Caco-2 (cell line): Measurements from ENCODE around the gene ETFA. TPM values are rescaled to one million over a fixed set of nuclear protein-coding genes. Genes with fewer than 3 reads are reported as not detected.

ENCODE experiments used
- BruUV-seq: library from RNA; stranded (reverse); fragments of 400-500 nt; replicated peaks from 2 replicates; lab custom pipeline; 2021; lab: Mats Ljungman, UMichigan
- CTCF ChIA-PET: fragments of 300-600 bp; sonication (Branson Sonifier 250); formaldehyde crosslinking; loops from one replicate; lab custom pipeline; 2022; ENCODE audit warnings: antibody characterized with exemption; lab: Charles Lee
- POLR2A ChIA-PET: fragments of 300-600 bp; sonication (Branson Sonifier 250); formaldehyde crosslinking; loops from one replicate; lab custom pipeline; 2022; ENCODE audit warnings: antibody characterized with exemption; lab: Charles Lee
- DNase-seq, 2 experiments: peaks; one replicate each; pipeline versions ENCODE4 v3.0.0 to v3.0.0-alpha.2; 2020 to 2022
- H3K27me3 ChIP-seq: replicated peaks from 2 replicates; pipeline ENCODE4 v1.6.0; 2011; ENCODE audit warnings: low read length; ENCODE audit not compliant: control insufficient read depth, insufficient read depth
- H3K36me3 ChIP-seq: 2 replicates; pipeline ENCODE4 v1.5.1; 2011; ENCODE audit warnings: low read length; ENCODE audit not compliant: control insufficient read depth, insufficient read depth
- H3K4me1 ChIP-seq: fragments of 250-450 bp; sonication (Bioruptor Pico); 2 replicates; pipeline ENCODE4 v1.5.1; 2020; ENCODE audit warnings: mild to moderate bottlenecking
- H3K4me3 ChIP-seq: 2 replicates; pipeline ENCODE4 v1.5.1; 2011; ENCODE audit warnings: low read depth, mild to moderate bottlenecking, control low read depth, low read length
- H3K9me3 ChIP-seq: fragments of 250-450 bp; sonication (Bioruptor Pico); 2 replicates; pipeline ENCODE4 v1.5.1; 2020; ENCODE audit warnings: mild to moderate bottlenecking, moderate library complexity
- H3K27ac Mint-ChIP-seq: one replicate; pipeline ENCODE4 v1.8.0; 2022; ENCODE audit warnings: mixed read lengths; ENCODE audit not compliant: unreplicated experiment
- H3K27me3 Mint-ChIP-seq: one replicate; pipeline ENCODE4 v1.8.0; 2022; ENCODE audit warnings: mixed read lengths; ENCODE audit not compliant: insufficient read depth, unreplicated experiment
- H3K36me3 Mint-ChIP-seq: one replicate; pipeline ENCODE4 v1.8.0; 2022; ENCODE audit warnings: mild to moderate bottlenecking, mixed read lengths; ENCODE audit not compliant: insufficient read depth, unreplicated experiment
- H3K4me1 Mint-ChIP-seq: one replicate; pipeline ENCODE4 v1.8.0; 2022; ENCODE audit warnings: low read depth, mixed read lengths; ENCODE audit not compliant: unreplicated experiment
- H3K4me3 Mint-ChIP-seq: one replicate; pipeline ENCODE4 v1.8.0; 2022; ENCODE audit warnings: mild to moderate bottlenecking, moderate library complexity, mixed read lengths; ENCODE audit not compliant: unreplicated experiment
- H3K9me3 Mint-ChIP-seq: one replicate; pipeline ENCODE4 v1.8.0; 2022; ENCODE audit warnings: mixed read lengths; ENCODE audit not compliant: unreplicated experiment
- CTCF ChIP-seq, 2 experiments: fragments of 200-600 bp in 1 of 2; IDR thresholded peaks; 1 replicate in 1 of 2; 2 replicates in 1 of 2; pipeline versions ENCODE4 v1.5.1 to v1.8.0; 2011 to 2022; ENCODE audit warnings: antibody characterized with exemption in 1 of 2, control low read depth in 1 of 2, inconsistent platforms in 1 of 2, low read depth in 1 of 2, low read length in 1 of 2, mild to moderate bottlenecking in 1 of 2, moderate library complexity in 1 of 2; ENCODE audit not compliant: insufficient read depth in 1 of 2, severe bottlenecking in 1 of 2, unreplicated experiment in 1 of 2
- intact Hi-C: fragments of 100-400 bp; cut with micrococcal nuclease; formaldehyde crosslinking; loops from one replicate; pipeline ENCODE4 v1.10.0; 2022; ENCODE audit not compliant: unreplicated experiment
- total RNA-seq: library from RNA; stranded (reverse); gene quantifications from 2 replicates; pipeline ENCODE4 v1.2.3, GENCODE V29; 2022

Gene ETFA
- total RNA-seq, 1 experiment from 2014 or later: 260 TPM

- Mint-ChIP-seq H3K27me3 (no peaks in the 10 kb centered on the region), H3K4me3 (no peak overlapping the region), H3K36me3 (peaks cover 6% of the 10 kb centered on the region), H3K4me1 (peaks cover 20% of the 10 kb centered on the region), H3K27ac (no peak overlapping the region), H3K9me3 (no peaks in the 10 kb centered on the region)
- Histone ChIP-seq H3K9me3 (no peaks in the 10 kb centered on the region), H3K4me3 (no peak overlapping the region), H3K27me3 (no peaks in the 10 kb centered on the region), H3K36me3 (no peaks in the 10 kb centered on the region), H3K4me1 (peaks cover 25% of the 10 kb centered on the region)
- DNase-seq: no peak
- BruUV-seq: no TSS peak
- TF ChIP-seq CTCF (IDR thresholded peaks at IDR 0.05; ENCODE audit: insufficient read depth in 1 of 2, low read depth in 1 of 2, low read length in 1 of 2, severe bottlenecking in 1 of 2, unreplicated experiment in 1 of 2): no peak
- intact Hi-C loops: no loop called here
- CTCF ChIA-PET: no interaction called here
- POLR2A ChIA-PET: no interaction called here
Observed at GRCh38 chr15:76358453-76358852, 47.2 kb upstream of the ETFA start.

- intact Hi-C loops: no loop called here
- DNase-seq: no peak
- CTCF ChIA-PET: interaction anchor here (0.6 to 1.3 kb wide), 2 partner anchors 9 to 233 kb away, joined by 3 read pairs; no protein-coding TSS in a partner anchor
- Histone ChIP-seq H3K36me3 (no peaks in the 10 kb centered on the region), H3K4me3 (no peak overlapping the region), H3K9me3 (no peaks in the 10 kb centered on the region), H3K27me3 (no peaks in the 10 kb centered on the region), H3K4me1 (peaks cover 25% of the 10 kb centered on the region)
- POLR2A ChIA-PET: interaction anchor here (0.5 to 2.0 kb wide), 3 partner anchors 9 to 102 kb away, joined by 3 to 13 read pairs (median 5); partner anchors contain the start of gene ISL2
- no TSS peak for BruUV-seq
- H3K27me3 Mint-ChIP-seq: no peaks in the 10 kb centered on the region
- TF ChIP-seq CTCF (IDR thresholded peaks at IDR 0.05; ENCODE audit: insufficient read depth in 1 of 2, low read depth in 1 of 2, low read length in 1 of 2, severe bottlenecking in 1 of 2, unreplicated experiment in 1 of 2): no peak
- no peaks in the 10 kb centered on the region for H3K9me3 Mint-ChIP-seq
- peak overlapping the region; percentile 34 for H3K4me3 Mint-ChIP-seq
- peaks cover 6% of the 10 kb centered on the region for H3K36me3 Mint-ChIP-seq
- peaks cover 20% of the 10 kb centered on the region for H3K4me1 Mint-ChIP-seq
- peak overlapping the region; percentile 81 for H3K27ac Mint-ChIP-seq
Observed at GRCh38 chr15:76354823-76355440, 43.7 kb upstream of the ETFA start.

DNA sequence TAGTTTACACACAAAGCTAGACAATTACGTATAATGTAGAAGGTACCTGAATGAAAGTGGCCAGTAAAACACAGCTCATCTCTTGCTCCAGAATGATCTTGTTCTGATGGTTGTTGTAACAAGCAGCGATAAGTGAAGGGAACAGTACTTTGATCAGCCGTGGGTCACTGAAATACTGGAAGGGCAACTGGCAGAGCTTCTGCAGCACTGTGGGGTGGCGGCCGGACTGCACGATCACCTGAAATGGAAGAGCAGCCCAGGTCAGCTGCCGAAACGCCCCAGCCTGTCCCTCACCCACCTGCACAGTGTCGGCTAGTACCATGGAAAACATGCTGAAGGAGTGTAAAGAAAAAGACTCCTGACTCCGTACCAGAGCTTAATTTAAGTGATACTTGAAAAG lies 42.6 kb upstream of the ETFA start:
- no peak overlapping the region for H3K4me3 ChIP-seq
- Mint-ChIP-seq H3K9me3 (no peaks in the 10 kb centered on the region), H3K27me3 (no peaks in the 10 kb centered on the region), H3K27ac (no peak overlapping the region), H3K4me3 (peak overlapping the region; percentile 34), H3K36me3 (peaks cover 6% of the 10 kb centered on the region), H3K4me1 (peaks cover 20% of the 10 kb centered on the region)
- TF ChIP-seq CTCF (IDR thresholded peaks at IDR 0.05; ENCODE audit: insufficient read depth in 1 of 2, low read depth in 1 of 2, low read length in 1 of 2, severe bottlenecking in 1 of 2, unreplicated experiment in 1 of 2): no peak
- H3K4me1 ChIP-seq: peaks cover 29% of the 10 kb centered on the region
- H3K36me3 ChIP-seq: no peaks in the 10 kb centered on the region
- DNase-seq: no peak
- POLR2A ChIA-PET: interaction anchor here (0.9 to 2.0 kb wide), 2 partner anchors 8 to 17 kb away, joined by 3 to 13 read pairs; partner anchors contain the start of gene ISL2
- no TSS peak for BruUV-seq
- no peaks in the 10 kb centered on the region for H3K27me3 ChIP-seq
- no peaks in the 10 kb centered on the region for H3K9me3 ChIP-seq
- CTCF ChIA-PET: no interaction called here
- intact Hi-C loops: no loop called here
